MCF 10A (cell line): Measurements from ENCODE around the gene ADAM12. TPM values are rescaled to one million over a fixed set of nuclear protein-coding genes. Genes with fewer than 3 reads are reported as not detected.

ENCODE experiments used
- BruUV-seq: library from RNA; stranded (reverse); fragments of 400-500 nt; replicated peaks from 2 replicates; lab custom pipeline; 2021; lab: Mats Ljungman, UMichigan
- CTCF ChIA-PET: fragments of 300-600 bp; sonication (Branson Sonifier 250); formaldehyde crosslinking; extraction: SDS; loops from one replicate; lab custom pipeline; 2021; ENCODE audit warnings: antibody characterized with exemption, inconsistent platforms; lab: Yijun Ruan, JAX
- POLR2A ChIA-PET: fragments of 300-600, 350-650 bp; sonication (Branson Sonifier 250); formaldehyde crosslinking; extraction: SDS; loops from one replicate; lab custom pipeline; 2020; ENCODE audit warnings: antibody characterized with exemption, inconsistent platforms; lab: Yijun Ruan, JAX
- DNase-seq: peaks from one replicate; pipeline ENCODE4 v3.0.0-alpha.2; 2018; ENCODE audit not compliant: unreplicated experiment
- H3K27ac Mint-ChIP-seq: one replicate; pipeline ENCODE4 v1.8.0; 2022; ENCODE audit warnings: mild to moderate bottlenecking, low read depth, mixed read lengths; ENCODE audit not compliant: unreplicated experiment
- H3K27me3 Mint-ChIP-seq: one replicate; pipeline ENCODE4 v1.8.0; 2022; ENCODE audit warnings: mixed read lengths; ENCODE audit not compliant: insufficient read depth, unreplicated experiment
- H3K36me3 Mint-ChIP-seq: one replicate; pipeline ENCODE4 v1.8.0; 2022; ENCODE audit warnings: mild to moderate bottlenecking, moderate library complexity, mixed read lengths; ENCODE audit not compliant: insufficient read depth, unreplicated experiment
- H3K4me1 Mint-ChIP-seq: one replicate; pipeline ENCODE4 v1.8.0; 2022; ENCODE audit warnings: mixed read lengths; ENCODE audit not compliant: insufficient read depth, unreplicated experiment
- H3K4me3 Mint-ChIP-seq: one replicate; pipeline ENCODE4 v1.8.0; 2022; ENCODE audit warnings: mild to moderate bottlenecking, moderate library complexity, mixed read lengths; ENCODE audit not compliant: unreplicated experiment
- H3K9me3 Mint-ChIP-seq: one replicate; pipeline ENCODE4 v1.8.0; 2022; ENCODE audit warnings: mixed read lengths; ENCODE audit not compliant: unreplicated experiment
- CTCF ChIP-seq: fragments of 200-600 bp; IDR thresholded peaks from one replicate; pipeline ENCODE4 v1.8.0; 2022; ENCODE audit warnings: antibody characterized with exemption, mild to moderate bottlenecking; ENCODE audit not compliant: unreplicated experiment
- intact Hi-C: fragments of 100-400 bp; cut with micrococcal nuclease; formaldehyde crosslinking; loops from 2 replicates; pipeline ENCODE4 v1.14.1; 2022
- total RNA-seq: library from RNA; stranded (reverse); gene quantifications from 2 replicates; pipeline ENCODE4 v1.2.3, GENCODE V29; 2022

Gene ADAM12
- total RNA-seq, 1 experiment from 2014 or later, result 2.2 TPM

- no peak overlapping the region for H3K4me3 Mint-ChIP-seq
- no TSS peak for BruUV-seq
- no peak for TF ChIP-seq CTCF
Measured at GRCh38 chr10:126357169-126357568, 31.1 kb downstream of the ADAM12 start.

GRCh38 chr10:126353666-126354065 lies 34.6 kb downstream of the ADAM12 start:
- no peaks in the 10 kb centered on the region for H3K36me3 Mint-ChIP-seq
- no TSS peak for BruUV-seq
- ChIA-PET CTCF (interaction anchor here (0.6 to 1.8 kb wide), 5 partner anchors 13 to 485 kb away, joined by 3 to 4 read pairs (median 4); no protein-coding TSS in a partner anchor), POLR2A (no interaction called here)
- DNase-seq, result no peak
- no peak for TF ChIP-seq CTCF
- H3K27me3 Mint-ChIP-seq, result no peaks in the 10 kb centered on the region
- H3K4me1 Mint-ChIP-seq, result peaks cover 13% of the 10 kb centered on the region
- H3K4me3 Mint-ChIP-seq, result no peak overlapping the region
- H3K27ac Mint-ChIP-seq, result no peak overlapping the region
- H3K9me3 Mint-ChIP-seq, result peaks cover 15% of the 10 kb centered on the region
- intact Hi-C loops, result no loop called here

More at GRCh38 chr10:126357169-126357568, 31.1 kb downstream of the ADAM12 start:
- H3K27me3 Mint-ChIP-seq, result no peaks in the 10 kb centered on the region
- H3K9me3 Mint-ChIP-seq, result peaks cover 26% of the 10 kb centered on the region
- no peak overlapping the region for H3K27ac Mint-ChIP-seq
- no peaks in the 10 kb centered on the region for H3K36me3 Mint-ChIP-seq
- ChIA-PET POLR2A (no interaction called here), CTCF (interaction anchor here (0.6 kb wide), 1 partner anchor 400 kb away, joined by 3 read pairs; no protein-coding TSS in a partner anchor)
- H3K4me1 Mint-ChIP-seq, result no peaks in the 10 kb centered on the region
- no peak for DNase-seq
- intact Hi-C loops, result no loop called here

- CTCF ChIA-PET, result interaction anchor here (1.0 to 1.8 kb wide), 2 partner anchors 24 to 151 kb away, joined by 3 to 4 read pairs; no protein-coding TSS in a partner anchor
- no peak for TF ChIP-seq CTCF
- Mint-ChIP-seq H3K27me3 (no peaks in the 10 kb centered on the region), H3K36me3 (no peaks in the 10 kb centered on the region), H3K4me1 (peaks cover 13% of the 10 kb centered on the region), H3K4me3 (no peak overlapping the region), H3K27ac (no peak overlapping the region), H3K9me3 (peaks cover 15% of the 10 kb centered on the region)
- intact Hi-C loops, result no loop called here
- BruUV-seq, result no TSS peak
- POLR2A ChIA-PET, result no interaction called here
- no peak for DNase-seq
Measured at GRCh38 chr10:126352453-126352852, 35.8 kb downstream of the ADAM12 start.

DNA sequence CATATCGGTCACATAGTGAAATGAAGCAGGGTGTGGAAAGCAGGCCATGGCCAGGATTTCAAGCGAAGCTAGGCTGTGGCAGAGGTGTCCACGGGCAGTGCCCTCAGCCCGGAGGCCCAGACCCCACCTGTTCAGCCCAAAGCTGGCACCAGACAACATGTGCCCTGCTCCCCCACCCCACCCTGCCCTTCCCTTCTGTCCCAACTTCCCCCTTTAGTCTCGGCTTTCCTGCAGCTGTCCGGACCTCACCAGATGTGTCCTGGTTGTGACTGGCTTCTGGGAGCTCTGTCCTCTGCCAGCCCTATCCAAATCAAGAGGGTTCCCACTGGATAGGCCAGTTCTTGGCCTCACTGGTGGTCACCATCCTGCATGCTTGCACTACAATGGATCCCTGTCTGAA lies 37.3 kb downstream of the ADAM12 start:
- no TSS peak for BruUV-seq
- Mint-ChIP-seq H3K36me3 (no peaks in the 10 kb centered on the region), H3K27me3 (no peaks in the 10 kb centered on the region), H3K9me3 (peaks cover under 1% of the 10 kb centered on the region), H3K4me3 (no peak overlapping the region), H3K27ac (no peak overlapping the region), H3K4me1 (peaks cover 13% of the 10 kb centered on the region)
- DNase-seq, result no peak
- CTCF ChIA-PET, result no interaction called here
- intact Hi-C loops, result no loop called here
- POLR2A ChIA-PET, result interaction anchor here (0.7 kb wide), 1 partner anchor 384 kb away, joined by 3 read pairs; no protein-coding TSS in a partner anchor
- TF ChIP-seq CTCF, result no peak
